MM.1S (cell line): ENCODE results near the gene PARPBP.

Source experiments
- DNase-seq: peaks from one replicate; pipeline ENCODE4 v3.0.0-alpha.2; 2015
- H2AFZ ChIP-seq: fragments of 300-600 bp; sonication (generic); 2 replicates; pipeline ENCODE4 v1.6.0; 2016; ENCODE audit warnings: antibody characterized with exemption, low read length
- H3F3A ChIP-seq: fragments of 300-600 bp; sonication (generic); 2 replicates; pipeline ENCODE4 v1.6.1; 2016; ENCODE audit warnings: mild to moderate bottlenecking, antibody characterized with exemption, low read length, moderate library complexity, mixed read lengths; ENCODE audit not compliant: insufficient read depth
- H3K27ac ChIP-seq: fragments of 300-600 bp; sonication (generic); 2 replicates; pipeline ENCODE4 v1.5.1; 2016; ENCODE audit warnings: mild to moderate bottlenecking, low read length
- H3K27me3 ChIP-seq: fragments of 300-600 bp; sonication (generic); replicated peaks from 2 replicates; pipeline ENCODE4 v1.6.0; 2016; ENCODE audit warnings: low read length; ENCODE audit not compliant: insufficient read depth
- H3K36me3 ChIP-seq: fragments of 300-600 bp; sonication (generic); replicated peaks from 2 replicates; pipeline ENCODE4 v1.6.1; 2016; ENCODE audit warnings: mild to moderate bottlenecking, low read length, mixed read lengths; ENCODE audit not compliant: insufficient read depth
- H3K4me1 ChIP-seq: fragments of 300-600 bp; sonication (generic); 2 replicates; pipeline ENCODE4 v1.6.1; 2016; ENCODE audit warnings: low read length, mixed read lengths
- H3K4me2 ChIP-seq: fragments of 300-600 bp; sonication (generic); 2 replicates; pipeline ENCODE4 v1.6.0; 2016; ENCODE audit warnings: low read depth, low read length
- H3K4me3 ChIP-seq: fragments of 300-600 bp; sonication (generic); 2 replicates; pipeline ENCODE4 v1.5.1; 2016; ENCODE audit warnings: low read length, mixed read lengths
- H3K79me2 ChIP-seq: fragments of 300-600 bp; sonication (generic); 2 replicates; pipeline ENCODE4 v1.6.1; 2016; ENCODE audit warnings: mixed run types, low read length, mixed read lengths
- H3K9ac ChIP-seq: fragments of 300-600 bp; sonication (generic); 2 replicates; pipeline ENCODE4 v1.6.1; 2016; ENCODE audit warnings: low read length, mixed read lengths
- H3K9me2 ChIP-seq: fragments of 300-600 bp; sonication (generic); replicated peaks from 2 replicates; pipeline ENCODE4 v1.6.1; 2016; ENCODE audit warnings: mild to moderate bottlenecking, low read length, mixed read lengths; ENCODE audit not compliant: insufficient read depth
- H3K9me3 ChIP-seq: fragments of 300-600 bp; sonication (generic); replicated peaks from 2 replicates; pipeline ENCODE4 v1.6.1; 2016; ENCODE audit warnings: mild to moderate bottlenecking, low read length, mixed read lengths; ENCODE audit not compliant: insufficient read depth
- H4K20me1 ChIP-seq: fragments of 300-600 bp; sonication (generic); 2 replicates; pipeline ENCODE4 v1.6.1; 2016; ENCODE audit warnings: mild to moderate bottlenecking, low read length, moderate library complexity, mixed read lengths; ENCODE audit not compliant: insufficient read depth
- EZH2 ChIP-seq: fragments of 300-600 bp; sonication (generic); optimal IDR thresholded peaks from 2 replicates; pipeline ENCODE3; 2017; ENCODE audit warnings: low read depth, mild to moderate bottlenecking, antibody characterized with exemption, low read length, mixed read lengths
- EZH2phosphoT487 ChIP-seq: fragments of 300-600 bp; sonication (generic); IDR thresholded peaks from 2 replicates; pipeline ENCODE4 v1.6.1; 2018; ENCODE audit warnings: antibody characterized with exemption, low read length
- TF ChIP-seq, protein P1 (sequence below): fragments of 300-600 bp; sonication (generic); IDR thresholded peaks from 2 replicates; pipeline ENCODE4 v1.5.1; 2016; ENCODE audit warnings: antibody characterized with exemption, low read length, mixed read lengths

PARPBP gene

DNA sequence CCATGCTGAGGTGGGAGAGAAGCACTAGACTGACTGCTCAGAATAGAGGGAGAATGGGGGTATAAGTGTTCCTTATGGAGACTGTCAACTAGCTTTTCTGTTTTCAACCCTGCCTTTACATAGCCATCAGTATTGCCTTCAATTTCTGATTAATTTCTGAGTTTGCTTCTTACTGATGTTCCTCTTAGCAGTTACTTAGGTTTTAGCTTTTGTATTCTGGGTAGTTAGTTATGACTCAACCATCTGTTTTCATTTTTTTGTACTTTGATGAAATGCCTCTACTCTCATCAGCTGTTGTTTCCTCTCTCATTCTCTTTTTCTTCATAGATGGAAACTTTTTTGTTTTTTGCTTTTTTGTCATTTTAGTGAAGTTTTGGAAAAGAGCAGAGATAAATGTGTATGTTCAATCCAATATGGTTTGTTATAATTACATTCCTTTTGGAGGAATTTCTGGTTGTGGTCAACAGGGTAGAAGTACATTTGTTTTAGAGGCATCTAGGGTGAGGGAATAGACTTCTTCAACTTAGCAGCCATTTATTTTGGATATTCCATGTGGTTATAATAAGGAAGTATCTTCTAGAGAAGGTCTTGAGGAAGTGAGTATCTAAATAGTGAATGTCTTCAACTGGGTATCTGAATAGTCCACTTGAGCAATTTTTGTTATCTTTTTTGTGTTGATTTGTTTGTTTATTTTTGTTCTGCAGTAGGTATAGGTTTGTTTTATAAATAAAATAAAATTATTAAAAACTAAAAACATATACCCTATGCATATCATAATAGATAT lies 48.0 kb downstream of the PARPBP start:
- H3K27ac ChIP-seq: no peak overlapping the region
- no peaks in the 10 kb centered on the region for H3K9me2 ChIP-seq
- no peak for DNase-seq
- H3K4me2 ChIP-seq: no peak overlapping the region
- no peaks in the 10 kb centered on the region for H3K27me3 ChIP-seq
- H2AFZ ChIP-seq: no peak overlapping the region
- no peaks in the 10 kb centered on the region for H3K4me1 ChIP-seq
- no peak overlapping the region for H3K9ac ChIP-seq
- H3K9me3 ChIP-seq: no peaks in the 10 kb centered on the region
- no peaks in the 10 kb centered on the region for H4K20me1 ChIP-seq
- no peak overlapping the region for H3K4me3 ChIP-seq
- no peaks in the 10 kb centered on the region for H3K79me2 ChIP-seq
- no peaks in the 10 kb centered on the region for H3K36me3 ChIP-seq
- H3F3A ChIP-seq: no peaks in the 10 kb centered on the region
- TF ChIP-seq, protein P1, sequence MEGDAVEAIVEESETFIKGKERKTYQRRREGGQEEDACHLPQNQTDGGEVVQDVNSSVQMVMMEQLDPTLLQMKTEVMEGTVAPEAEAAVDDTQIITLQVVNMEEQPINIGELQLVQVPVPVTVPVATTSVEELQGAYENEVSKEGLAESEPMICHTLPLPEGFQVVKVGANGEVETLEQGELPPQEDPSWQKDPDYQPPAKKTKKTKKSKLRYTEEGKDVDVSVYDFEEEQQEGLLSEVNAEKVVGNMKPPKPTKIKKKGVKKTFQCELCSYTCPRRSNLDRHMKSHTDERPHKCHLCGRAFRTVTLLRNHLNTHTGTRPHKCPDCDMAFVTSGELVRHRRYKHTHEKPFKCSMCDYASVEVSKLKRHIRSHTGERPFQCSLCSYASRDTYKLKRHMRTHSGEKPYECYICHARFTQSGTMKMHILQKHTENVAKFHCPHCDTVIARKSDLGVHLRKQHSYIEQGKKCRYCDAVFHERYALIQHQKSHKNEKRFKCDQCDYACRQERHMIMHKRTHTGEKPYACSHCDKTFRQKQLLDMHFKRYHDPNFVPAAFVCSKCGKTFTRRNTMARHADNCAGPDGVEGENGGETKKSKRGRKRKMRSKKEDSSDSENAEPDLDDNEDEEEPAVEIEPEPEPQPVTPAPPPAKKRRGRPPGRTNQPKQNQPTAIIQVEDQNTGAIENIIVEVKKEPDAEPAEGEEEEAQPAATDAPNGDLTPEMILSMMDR: no peak
- TF ChIP-seq EZH2phosphoT487 (no peak), EZH2 (no peak)

GRCh38 chr12:102169922-102170621 lies 50.1 kb downstream of the PARPBP start:
- no peaks in the 10 kb centered on the region for H3K79me2 ChIP-seq
- H3K4me3 ChIP-seq: no peak overlapping the region
- no peak overlapping the region for H3K9ac ChIP-seq
- no peaks in the 10 kb centered on the region for H3K9me3 ChIP-seq
- no peaks in the 10 kb centered on the region for H4K20me1 ChIP-seq
- peak; percentile 45 for DNase-seq
- no peak overlapping the region for H3K27ac ChIP-seq
- no peak overlapping the region for H3K4me2 ChIP-seq
- H3K9me2 ChIP-seq: no peaks in the 10 kb centered on the region
- no peaks in the 10 kb centered on the region for H3F3A ChIP-seq
- TF ChIP-seq EZH2phosphoT487 (no peak), EZH2 (no peak)
- TF ChIP-seq, protein P1: peak; percentile 81
- H3K27me3 ChIP-seq: no peaks in the 10 kb centered on the region
- H3K4me1 ChIP-seq: no peaks in the 10 kb centered on the region
- H3K36me3 ChIP-seq: no peaks in the 10 kb centered on the region
- no peak overlapping the region for H2AFZ ChIP-seq

- no peaks in the 10 kb centered on the region for H3K79me2 ChIP-seq
- H3K9me3 ChIP-seq: no peaks in the 10 kb centered on the region
- no peak overlapping the region for H2AFZ ChIP-seq
- TF ChIP-seq, protein P1: no peak
- TF ChIP-seq EZH2: no peak
- no peak for TF ChIP-seq EZH2phosphoT487
- DNase-seq: no peak
- H3K4me2 ChIP-seq: no peak overlapping the region
- no peaks in the 10 kb centered on the region for H4K20me1 ChIP-seq
- no peak overlapping the region for H3K9ac ChIP-seq
- no peaks in the 10 kb centered on the region for H3K9me2 ChIP-seq
- no peaks in the 10 kb centered on the region for H3K27me3 ChIP-seq
- H3K36me3 ChIP-seq: no peaks in the 10 kb centered on the region
- H3F3A ChIP-seq: no peaks in the 10 kb centered on the region
- no peak overlapping the region for H3K27ac ChIP-seq
- H3K4me1 ChIP-seq: no peaks in the 10 kb centered on the region
- H3K4me3 ChIP-seq: no peak overlapping the region
Measured at GRCh38 chr12:102171951-102172350, 52.0 kb downstream of the PARPBP start.
